Measurements from ENCODE around the gene FBF1.
"Not testable (repeated sequence)": the region's sequence is repeated elsewhere in the genome, so short reads cannot be mapped to it uniquely, and the experiment has no call there.

FBF1 gene

DNA sequence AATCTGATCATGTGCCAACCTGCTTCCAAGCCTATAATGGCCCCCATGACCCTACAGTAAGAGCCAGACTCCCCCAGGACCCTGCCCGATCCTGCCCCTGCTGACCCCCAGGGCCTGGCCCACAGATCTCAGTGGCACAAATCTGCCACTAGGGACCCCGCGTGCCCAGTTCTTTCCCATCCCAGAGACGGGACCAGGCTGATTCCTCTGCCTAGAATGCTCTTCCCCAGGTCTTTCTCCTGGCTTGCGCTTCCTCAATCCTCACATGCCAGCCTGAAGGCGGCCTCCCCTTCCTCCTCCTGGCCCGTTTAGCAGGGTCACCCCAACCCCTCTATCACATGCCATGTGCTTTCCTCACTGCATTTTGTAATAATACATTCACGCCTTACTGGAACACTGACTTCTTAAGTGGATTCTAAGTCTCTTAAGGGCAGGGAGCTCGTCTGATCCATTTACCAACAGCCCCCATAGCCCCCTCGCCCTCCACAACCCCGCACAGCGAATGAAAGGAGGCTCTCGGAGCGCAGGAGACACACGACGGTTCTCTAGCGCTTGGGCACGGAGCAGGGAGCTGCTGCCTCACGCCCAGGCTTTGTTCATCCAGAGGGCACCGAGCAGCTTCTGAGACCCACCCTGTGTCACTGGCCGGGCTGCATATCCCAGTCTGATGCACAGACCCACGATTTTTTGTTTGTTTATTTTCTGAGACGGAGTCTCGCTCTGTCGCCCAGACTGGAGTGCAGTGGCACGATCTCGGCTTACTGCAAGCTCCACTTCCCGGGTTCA is 45.3 kb downstream of the FBF1 start:
- in situ Hi-C loops (cut with HindIII; ENCODE audit: low pct_unique_long_range_greater_than_20kb, low sequenced_read_pairs), result no loop called here
- TF ChIP-seq JUND (IDR thresholded peaks at IDR 0.05; ENCODE audit: low read depth), result no peak
- peak in 1 of 2 experiments; percentile 56 for DNase-seq (ENCODE audit: low read depth in 1 of 2, low spot score in 1 of 2)

DNA sequence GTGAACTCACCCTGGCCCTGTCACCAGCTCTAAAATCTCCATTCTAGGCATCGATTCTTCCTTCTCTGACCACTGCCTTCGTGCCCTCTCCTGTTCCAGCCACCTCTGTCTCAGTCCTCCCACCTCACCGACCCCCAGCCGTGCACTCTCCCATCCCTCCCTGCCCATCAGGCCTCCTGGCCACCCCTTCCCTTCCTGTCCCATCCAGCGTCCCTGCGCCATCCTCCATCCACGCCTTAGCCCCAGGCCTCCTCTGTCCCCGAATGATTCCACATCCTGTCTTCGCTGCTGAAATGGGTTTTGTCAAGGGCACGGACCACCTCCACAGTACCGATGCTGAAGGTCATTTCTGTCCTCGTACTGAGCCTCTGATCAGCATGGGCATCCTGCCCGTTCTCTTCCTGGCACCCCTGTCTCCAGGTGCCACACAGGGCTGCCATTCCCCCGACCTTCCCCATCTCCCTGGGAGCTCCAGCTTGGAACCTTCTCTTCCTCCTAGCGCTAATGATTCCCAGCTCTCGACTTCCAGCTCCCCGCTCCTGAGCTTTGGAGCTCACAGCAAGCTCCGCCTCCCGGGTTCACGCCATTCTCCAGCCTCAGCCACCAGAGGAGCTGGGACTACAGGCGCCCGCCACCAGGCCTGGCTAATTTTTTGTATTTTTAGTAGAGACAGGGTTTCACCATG is 46.7 kb downstream of the FBF1 start:
- TF ChIP-seq JUND (IDR thresholded peaks at IDR 0.05; ENCODE audit: low read depth), result no peak
- DNase-seq (ENCODE audit: low read depth in 1 of 2, low spot score in 1 of 2), result no peak
- in situ Hi-C loops (cut with HindIII; ENCODE audit: low pct_unique_long_range_greater_than_20kb, low sequenced_read_pairs), result no loop called here

DNA sequence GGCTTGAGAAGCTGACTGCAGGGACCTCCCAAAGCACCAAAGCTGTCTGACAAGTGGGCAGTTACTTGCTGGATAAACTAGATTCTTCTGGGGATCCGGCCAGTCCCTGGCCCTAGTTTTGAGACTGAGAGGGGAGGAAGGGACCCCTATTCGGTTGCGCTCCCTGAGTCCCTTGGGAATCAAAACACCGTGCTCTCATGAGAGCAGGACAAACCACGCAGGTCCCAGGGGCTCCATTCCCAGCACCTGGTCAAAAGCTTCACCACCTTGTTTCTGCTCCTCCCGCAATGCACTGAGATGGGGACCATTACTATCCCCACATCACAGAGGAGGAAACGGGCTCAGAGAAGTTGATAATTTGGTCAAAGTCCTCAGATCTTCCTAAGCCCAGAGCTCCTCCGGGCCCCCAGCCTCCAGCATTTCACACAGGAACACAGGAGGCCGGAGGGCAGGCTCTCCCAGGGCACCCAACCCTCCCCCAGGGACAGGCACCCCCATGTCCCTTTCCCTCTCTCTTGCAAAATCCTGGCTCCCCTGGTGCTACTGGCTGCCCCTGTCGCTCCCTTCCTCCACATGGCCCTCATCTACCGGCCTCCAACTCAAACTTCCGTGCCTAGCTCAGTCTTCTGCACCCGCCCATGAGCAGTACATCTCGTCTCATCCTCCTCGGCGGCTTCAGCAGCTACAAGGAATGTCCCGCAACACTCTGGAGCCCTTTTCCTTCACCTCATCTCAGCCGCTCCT is 47.4 kb downstream of the FBF1 start:
- TF ChIP-seq JUND (IDR thresholded peaks at IDR 0.05; ENCODE audit: low read depth), result no peak
- DNase-seq (ENCODE audit: low read depth in 1 of 2, low spot score in 1 of 2), result no peak
- in situ Hi-C loops (cut with HindIII; ENCODE audit: low pct_unique_long_range_greater_than_20kb, low sequenced_read_pairs), result no loop called here

DNA sequence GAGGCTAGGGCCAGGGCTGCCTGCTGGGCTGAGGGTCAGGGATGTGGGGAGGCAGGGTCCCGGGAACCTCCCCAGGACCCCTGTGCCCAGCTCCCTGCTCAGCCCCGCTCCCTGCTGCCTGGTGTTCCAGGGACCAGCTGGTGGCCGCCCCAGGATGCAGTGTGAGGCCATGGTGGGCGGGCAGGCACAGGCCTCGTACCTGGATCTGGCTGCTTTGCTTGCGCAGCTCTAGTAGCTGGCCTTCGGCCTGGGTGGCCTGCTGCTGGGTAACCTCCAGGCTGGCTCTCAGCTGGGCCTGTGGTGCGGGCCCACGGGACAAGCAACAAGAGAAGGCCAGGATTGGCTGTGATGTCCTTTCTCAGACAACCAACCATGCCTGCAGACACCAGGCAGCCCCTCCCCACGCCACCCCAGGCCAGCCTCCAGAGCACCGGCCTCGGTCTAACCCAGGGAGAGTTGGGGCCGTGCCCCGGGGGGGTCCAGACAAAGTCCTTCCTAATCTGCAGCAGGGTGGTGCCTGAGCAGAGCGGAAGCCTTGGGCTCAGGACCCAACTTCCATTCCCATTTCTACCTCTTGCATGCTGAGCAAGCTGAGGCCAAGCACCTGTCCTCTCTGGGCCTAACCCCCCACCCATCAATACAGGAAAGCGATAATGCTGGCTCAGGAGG is 48.2 kb downstream of the FBF1 start:
- no peak for DNase-seq (ENCODE audit: low read depth in 1 of 2, low spot score in 1 of 2)
- in situ Hi-C loops (cut with HindIII; ENCODE audit: low pct_unique_long_range_greater_than_20kb, low sequenced_read_pairs), result no loop called here
- TF ChIP-seq JUND (IDR thresholded peaks at IDR 0.05; ENCODE audit: low read depth), result no peak

DNA sequence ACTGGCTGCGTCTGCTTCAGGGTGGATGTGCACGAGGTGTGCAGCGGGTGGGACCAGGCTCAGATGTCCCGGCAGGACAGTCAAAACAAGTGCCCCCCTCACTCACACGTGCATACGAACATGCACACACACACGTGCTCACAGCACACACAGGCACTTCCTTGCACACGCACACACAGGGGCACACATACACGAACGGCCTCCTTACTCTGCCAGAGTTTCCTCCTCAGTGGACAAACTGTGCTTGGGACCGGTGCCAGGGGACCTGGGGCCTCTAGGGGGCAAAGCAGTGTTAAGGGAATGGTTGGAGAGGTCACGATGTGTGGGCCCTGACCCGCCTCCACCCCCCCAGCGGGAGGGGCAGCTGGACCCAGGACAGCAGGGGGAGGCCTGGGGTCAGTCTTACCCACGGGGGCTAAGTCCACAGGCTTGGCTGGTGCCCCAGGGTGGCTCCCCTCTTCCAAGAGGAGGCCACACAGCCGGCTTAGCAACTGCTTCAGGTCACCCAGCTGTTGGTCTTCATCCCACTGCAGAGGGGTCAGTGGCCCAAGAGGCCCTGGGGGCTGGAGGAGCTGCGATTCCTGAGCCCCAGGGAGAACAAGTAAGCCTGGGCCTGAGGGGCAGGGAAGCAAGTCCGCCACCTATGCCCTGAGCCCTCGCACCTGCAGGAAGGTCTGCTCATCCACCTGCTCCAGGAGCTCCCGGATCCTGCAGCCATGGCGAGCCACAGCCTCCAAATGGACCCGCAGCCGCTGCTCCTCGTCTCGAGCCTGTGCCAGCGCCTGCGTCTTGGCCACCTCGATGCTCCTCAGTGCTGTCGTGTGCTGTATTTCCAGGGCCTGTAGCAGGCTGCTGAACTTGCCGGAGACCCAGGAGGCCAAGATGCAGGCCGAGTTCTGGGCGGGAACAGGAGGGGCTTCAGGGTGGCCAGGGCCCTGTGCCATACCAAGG is 49.0 kb downstream of the FBF1 start:
- in situ Hi-C loops (cut with HindIII; ENCODE audit: low pct_unique_long_range_greater_than_20kb, low sequenced_read_pairs), result no loop called here
- DNase-seq (ENCODE audit: low read depth in 1 of 2, low spot score in 1 of 2), result no peak
- TF ChIP-seq JUND (IDR thresholded peaks at IDR 0.05; ENCODE audit: low read depth), result no peak

DNA sequence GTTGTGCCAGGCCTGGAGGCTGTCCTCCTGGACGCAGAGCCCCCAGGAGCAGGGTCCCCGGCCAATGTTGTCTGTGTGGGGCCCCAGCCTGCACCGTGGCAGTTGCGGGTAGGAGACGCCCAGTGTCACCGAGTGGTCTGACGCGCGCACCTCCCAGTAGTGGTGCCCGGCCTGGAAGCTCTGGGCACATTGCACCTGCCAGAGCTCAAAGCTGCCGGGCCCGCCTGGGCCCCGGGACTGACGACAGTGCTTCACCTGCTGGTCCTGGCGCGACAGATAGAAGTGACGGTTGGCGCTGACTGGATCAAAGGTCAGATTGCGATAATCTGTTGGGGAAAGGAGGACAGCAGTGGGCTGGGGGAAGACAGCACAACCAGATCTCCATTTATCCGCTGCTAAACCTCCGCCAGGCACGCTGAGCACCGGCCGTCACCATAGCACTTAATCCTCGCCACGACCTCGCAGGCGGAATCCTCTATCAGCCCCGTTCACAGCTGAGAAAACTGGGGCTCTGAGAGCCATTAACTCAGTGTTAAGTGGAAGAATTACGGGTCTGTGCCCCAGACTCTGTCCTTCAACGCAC is 49.7 kb downstream of the FBF1 start:
- no peak for DNase-seq (ENCODE audit: low read depth in 1 of 2, low spot score in 1 of 2)
- in situ Hi-C loops (cut with HindIII; ENCODE audit: low pct_unique_long_range_greater_than_20kb, low sequenced_read_pairs), result no loop called here
- no peak for TF ChIP-seq JUND (IDR thresholded peaks at IDR 0.05; ENCODE audit: low read depth)

DNA sequence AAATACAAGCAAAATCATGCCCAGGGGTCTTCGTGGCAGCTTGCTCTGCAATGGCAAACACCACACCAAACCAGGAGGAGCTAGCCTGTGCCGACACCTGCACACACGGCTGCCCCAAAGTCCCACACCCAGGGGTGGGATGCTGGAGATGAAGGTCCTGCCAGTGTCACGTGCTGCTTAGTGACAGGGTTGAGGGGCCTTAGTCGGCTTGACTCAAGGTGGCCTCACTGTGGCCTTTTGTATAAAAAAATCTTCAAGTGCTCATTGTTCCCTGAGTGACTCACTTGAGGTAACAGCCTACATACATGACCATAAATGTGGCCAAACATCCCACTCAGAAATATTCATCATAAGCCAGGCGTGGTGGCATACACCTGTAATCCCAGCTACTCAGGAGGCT is 51.4 kb downstream of the FBF1 start:
- DNase-seq (ENCODE audit: low read depth in 1 of 2, low spot score in 1 of 2), result no peak
- in situ Hi-C loops (cut with HindIII; ENCODE audit: low pct_unique_long_range_greater_than_20kb, low sequenced_read_pairs), result no loop called here
- TF ChIP-seq JUND (IDR thresholded peaks at IDR 0.05; ENCODE audit: low read depth), result no peak

DNA sequence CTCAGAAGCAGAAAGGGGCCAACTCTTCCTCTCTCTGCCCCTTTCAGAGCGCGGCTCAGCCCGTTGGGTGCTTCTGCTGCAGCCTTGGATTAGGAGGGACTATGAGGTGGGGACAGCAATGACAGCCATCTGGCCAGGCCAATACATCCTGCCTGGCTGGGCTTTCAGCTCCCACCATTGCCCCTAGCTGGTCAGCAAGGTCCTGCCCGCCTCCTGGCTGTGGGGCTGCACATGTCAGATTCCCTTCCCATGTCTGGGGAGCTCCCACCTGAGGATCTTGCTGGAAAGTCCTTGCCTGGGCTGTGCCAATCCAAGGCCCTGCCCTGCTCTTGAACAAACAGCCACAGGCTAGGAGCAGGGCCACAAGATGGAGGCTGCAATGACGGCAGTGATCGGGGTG is 52.4 kb downstream of the FBF1 start:
- no peak for TF ChIP-seq JUND (IDR thresholded peaks at IDR 0.05; ENCODE audit: low read depth)
- no peak for DNase-seq (ENCODE audit: low read depth in 1 of 2, low spot score in 1 of 2)
- in situ Hi-C loops (cut with HindIII; ENCODE audit: low pct_unique_long_range_greater_than_20kb, low sequenced_read_pairs), result no loop called here

DNA sequence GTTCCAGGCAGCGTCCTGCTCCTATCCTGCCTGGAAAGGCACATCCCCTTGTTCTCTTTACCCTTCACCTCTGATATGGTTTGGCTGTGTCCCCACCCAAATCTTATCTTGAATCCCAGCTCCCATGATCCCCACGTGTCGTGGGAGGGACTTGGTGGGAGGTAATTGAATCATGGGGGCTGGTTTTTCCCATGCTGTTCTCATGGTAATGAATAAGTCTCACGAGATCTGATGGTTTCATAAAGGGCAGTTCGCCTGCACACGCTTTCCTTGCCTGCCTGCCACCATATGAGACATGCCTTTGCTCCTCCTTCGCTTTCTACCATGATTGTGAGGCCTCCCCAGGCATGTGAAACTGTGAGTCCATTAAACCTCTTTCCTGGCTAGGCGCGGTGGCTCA is 55.0 kb downstream of the FBF1 start:
- DNase-seq (ENCODE audit: low read depth in 1 of 2, low spot score in 1 of 2); in situ Hi-C loops (cut with HindIII; ENCODE audit: low pct_unique_long_range_greater_than_20kb, low sequenced_read_pairs): not testable (repeated sequence)

DNA sequence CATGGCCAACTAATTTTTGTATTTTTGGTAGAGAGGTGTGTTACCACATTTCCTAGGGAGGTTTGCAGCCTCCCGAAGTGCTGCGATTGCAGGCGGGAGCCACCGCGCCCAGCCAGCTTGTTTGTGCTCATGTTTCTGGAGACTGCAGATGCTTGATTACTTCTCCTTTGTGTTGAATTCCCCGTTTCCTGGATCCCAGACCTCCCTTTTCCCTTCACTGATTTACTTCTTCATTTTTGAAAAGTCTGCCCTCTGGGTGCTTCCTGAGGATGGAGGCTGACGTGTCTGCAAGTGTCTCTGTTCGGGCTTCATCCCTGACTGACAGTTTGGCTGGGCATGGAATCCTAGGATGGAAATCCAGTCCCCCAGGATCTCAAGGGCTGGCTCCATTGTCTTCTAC is 55.4 kb downstream of the FBF1 start:
- no peak for DNase-seq (ENCODE audit: low read depth in 1 of 2, low spot score in 1 of 2)
- no peak for TF ChIP-seq JUND (IDR thresholded peaks at IDR 0.05; ENCODE audit: low read depth)
- in situ Hi-C loops (cut with HindIII; ENCODE audit: low pct_unique_long_range_greater_than_20kb, low sequenced_read_pairs), result no loop called here

DNA sequence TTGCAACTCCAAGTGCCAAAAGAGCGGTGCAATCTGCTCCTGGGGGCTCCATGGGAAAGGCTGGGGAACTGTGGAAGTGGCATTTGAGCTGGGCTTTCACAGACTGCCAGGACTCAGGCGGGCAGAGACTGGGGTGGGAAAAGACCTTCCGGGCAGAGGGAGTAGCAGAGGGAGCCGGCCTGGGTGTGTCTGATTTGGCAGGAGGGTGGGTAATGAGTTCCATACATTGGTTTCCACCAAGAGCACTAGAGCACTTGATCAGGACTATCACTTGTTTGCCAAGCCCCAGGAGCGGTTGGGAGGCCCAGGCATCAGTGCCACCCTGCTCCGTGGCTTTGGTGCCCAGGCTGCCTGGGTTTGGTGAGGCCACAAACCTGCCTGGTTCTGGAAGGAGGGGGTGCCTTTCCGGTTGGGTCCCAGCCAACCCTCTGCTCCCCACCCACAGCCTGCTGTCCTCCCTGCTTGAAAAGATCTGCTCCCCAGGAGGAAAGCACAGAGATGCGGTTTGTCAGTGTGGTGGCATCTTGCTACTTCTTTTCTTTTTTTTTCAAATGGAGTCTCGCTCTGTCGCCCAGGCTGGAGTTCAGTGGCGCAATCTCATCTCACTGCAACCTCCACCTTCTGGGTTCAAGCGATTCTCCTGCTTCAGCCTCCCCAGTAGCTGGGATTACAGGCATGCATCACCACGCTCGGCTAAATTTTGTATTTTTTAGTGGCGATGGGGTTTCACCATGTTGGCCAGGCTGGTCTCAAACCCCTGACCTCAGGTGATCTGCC is 59.0 kb downstream of the FBF1 start:
- TF ChIP-seq JUND (IDR thresholded peaks at IDR 0.05; ENCODE audit: low read depth), result no peak
- in situ Hi-C loops (cut with HindIII; ENCODE audit: low pct_unique_long_range_greater_than_20kb, low sequenced_read_pairs), result no loop called here
- DNase-seq (ENCODE audit: low read depth in 1 of 2, low spot score in 1 of 2), result no peak
